CD4-positive, alpha-beta T cell (primary cell): ENCODE measurements around the gene RAD51B. TPM values are rescaled to one million over a fixed set of nuclear protein-coding genes. Genes with fewer than 3 reads are reported as not detected.
A peak's percentile ranks its signal among the peaks of the same experiment; 100 is the strongest.

Experiments used
- ATAC-seq: fragments of 200-7000 bp; cut with Tn5 transposase; one replicate; pipeline ENCODE4 v1.10.0; 2022; ENCODE audit warnings: mild to moderate bottlenecking; ENCODE audit not compliant: poor library complexity
- CTCF ChIA-PET: fragments of 350-600 bp; sonication (Branson Sonifier 250); formaldehyde crosslinking; loops from one replicate; lab custom pipeline; 2021; ENCODE audit warnings: antibody characterized with exemption, inconsistent platforms; lab: Charles Lee
- POLR2A ChIA-PET: fragments of 350-600 bp; sonication (Branson Sonifier 250); formaldehyde crosslinking; loops from one replicate; lab custom pipeline; 2021; ENCODE audit warnings: antibody characterized with exemption, inconsistent platforms; lab: Charles Lee
- DNase-seq, 14 experiments: peaks; one replicate each; pipeline ENCODE4 v3.0.0-alpha.2; 2013 to 2020; ENCODE audit warnings: mixed read lengths in 2 of 14
- H3K27ac ChIP-seq, 2 donors: one replicate each; pipeline versions ENCODE4 v1.5.1 to v1.7.0; 2013; ENCODE audit warnings: low read length in 2 of 2, low read depth in 1 of 2, mild to moderate bottlenecking in 1 of 2
- H3K27me3 ChIP-seq, 2 experiments: 1 replicate in 1 of 2; 2 replicates in 1 of 2; pipeline versions ENCODE4 v1.6.1 to v1.7.0; 2013; ENCODE audit warnings: low read length in 2 of 2, control low read depth in 1 of 2, mild to moderate bottlenecking in 1 of 2, moderate library complexity in 1 of 2; ENCODE audit not compliant: insufficient read depth in 2 of 2, control insufficient read depth in 1 of 2
- H3K36me3 ChIP-seq: one replicate; pipeline ENCODE4 v1.6.1; 2013; ENCODE audit warnings: low read length, control low read depth; ENCODE audit not compliant: insufficient read depth
- H3K4me1 ChIP-seq: one replicate; pipeline ENCODE4 v1.6.1; 2013; ENCODE audit warnings: low read length, control low read depth; ENCODE audit not compliant: insufficient read depth
- H3K4me3 ChIP-seq: one replicate; pipeline ENCODE4 v1.5.1; 2013; ENCODE audit warnings: mild to moderate bottlenecking, low read length, moderate library complexity
- H3K9me3 ChIP-seq, 2 experiments: 1 replicate in 1 of 2; 2 replicates in 1 of 2; pipeline versions ENCODE4 v1.6.1 to v1.7.0; 2013; ENCODE audit warnings: low read length in 2 of 2, mild to moderate bottlenecking in 2 of 2, control low read depth in 1 of 2, moderate library complexity in 1 of 2; ENCODE audit not compliant: control insufficient read depth in 1 of 2, insufficient read depth in 1 of 2
- H3K27ac Mint-ChIP-seq: one replicate; pipeline ENCODE4 v1.8.0; 2020; ENCODE audit warnings: mixed read lengths
- H3K27me3 Mint-ChIP-seq: one replicate; pipeline ENCODE4 v1.8.0; 2021; ENCODE audit warnings: mixed read lengths
- H3K36me3 Mint-ChIP-seq: one replicate; pipeline ENCODE4 v1.8.0; 2021; ENCODE audit warnings: low read depth, mixed read lengths
- H3K4me1 Mint-ChIP-seq: one replicate; pipeline ENCODE4 v1.8.0; 2021; ENCODE audit warnings: low read depth, mixed read lengths
- H3K4me3 Mint-ChIP-seq: one replicate; pipeline ENCODE4 v1.8.0; 2020; ENCODE audit warnings: mild to moderate bottlenecking, mixed read lengths
- H3K9me3 Mint-ChIP-seq: one replicate; pipeline ENCODE4 v1.8.0; 2020; ENCODE audit warnings: mixed read lengths
- intact Hi-C, 2 experiments: fragments of 100-400 bp; cut with DNase I in 1 of 2; cut with micrococcal nuclease in 1 of 2; formaldehyde crosslinking; loops; one replicate each; pipeline versions ENCODE4 v1.15.1 to v1.9.0; 2023 to 2025; cut with DNase I, micrococcal nuclease
- total RNA-seq, 174 experiments: library from RNA in 2 of 174; stranded (reverse) in 2 of 174; gene quantifications; one replicate each; pipeline ENCODE4 v1.2.3 and lab custom pipeline; 2021 to 2026
- TF ChIP-seq, protein P1 (sequence below): fragments of 200-600 bp; IDR thresholded peaks from one replicate; pipeline ENCODE4 v1.8.0; 2022; ENCODE audit warnings: antibody characterized with exemption, mild to moderate bottlenecking

RAD51B gene
- total RNA-seq, 2 experiments from 2014 or later = 18.4 to 20.0 TPM

DNA sequence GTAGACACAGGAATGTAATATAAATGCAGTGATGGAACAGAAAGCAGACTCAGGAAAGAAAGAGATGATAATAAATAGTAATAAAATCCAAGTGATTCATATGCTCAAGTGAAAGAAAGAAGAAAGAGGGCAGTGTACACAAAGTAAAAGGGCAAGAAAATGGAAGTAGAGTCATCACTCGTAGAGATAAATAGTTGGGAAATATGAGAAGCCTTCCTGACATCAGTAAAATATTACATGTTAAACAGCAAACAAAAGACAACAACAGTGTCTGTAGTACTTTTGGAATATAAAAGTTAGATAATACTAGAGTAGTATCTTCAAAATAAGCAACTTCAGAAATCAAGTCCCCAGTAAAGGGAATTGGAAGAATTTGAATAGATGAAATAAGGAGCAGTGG lies 412.3 kb downstream of the RAD51B start:
- ChIA-PET POLR2A (interaction anchor here (0.9 kb wide), 1 partner anchor 21 kb away, joined by 4 read pairs; no protein-coding TSS in a partner anchor), CTCF (no interaction called here)
- Histone ChIP-seq H3K9me3 (no peaks in the 10 kb centered on the region), H3K36me3 (no peaks in the 10 kb centered on the region), H3K4me3 (no peak overlapping the region), H3K27me3 (no peaks in the 10 kb centered on the region), H3K4me1 (no peaks in the 10 kb centered on the region), H3K27ac (no peak overlapping the region)
- Mint-ChIP-seq H3K4me3 (no peak overlapping the region), H3K27ac (no peak overlapping the region), H3K4me1 (no peaks in the 10 kb centered on the region), H3K36me3 (no peaks in the 10 kb centered on the region), H3K9me3 (no peaks in the 10 kb centered on the region), H3K27me3 (no peaks in the 10 kb centered on the region)
- TF ChIP-seq, protein P1, sequence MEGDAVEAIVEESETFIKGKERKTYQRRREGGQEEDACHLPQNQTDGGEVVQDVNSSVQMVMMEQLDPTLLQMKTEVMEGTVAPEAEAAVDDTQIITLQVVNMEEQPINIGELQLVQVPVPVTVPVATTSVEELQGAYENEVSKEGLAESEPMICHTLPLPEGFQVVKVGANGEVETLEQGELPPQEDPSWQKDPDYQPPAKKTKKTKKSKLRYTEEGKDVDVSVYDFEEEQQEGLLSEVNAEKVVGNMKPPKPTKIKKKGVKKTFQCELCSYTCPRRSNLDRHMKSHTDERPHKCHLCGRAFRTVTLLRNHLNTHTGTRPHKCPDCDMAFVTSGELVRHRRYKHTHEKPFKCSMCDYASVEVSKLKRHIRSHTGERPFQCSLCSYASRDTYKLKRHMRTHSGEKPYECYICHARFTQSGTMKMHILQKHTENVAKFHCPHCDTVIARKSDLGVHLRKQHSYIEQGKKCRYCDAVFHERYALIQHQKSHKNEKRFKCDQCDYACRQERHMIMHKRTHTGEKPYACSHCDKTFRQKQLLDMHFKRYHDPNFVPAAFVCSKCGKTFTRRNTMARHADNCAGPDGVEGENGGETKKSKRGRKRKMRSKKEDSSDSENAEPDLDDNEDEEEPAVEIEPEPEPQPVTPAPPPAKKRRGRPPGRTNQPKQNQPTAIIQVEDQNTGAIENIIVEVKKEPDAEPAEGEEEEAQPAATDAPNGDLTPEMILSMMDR = no peak
- intact Hi-C loops = no loop called here
- ATAC-seq = no peak
- DNase-seq = no peak

DNA sequence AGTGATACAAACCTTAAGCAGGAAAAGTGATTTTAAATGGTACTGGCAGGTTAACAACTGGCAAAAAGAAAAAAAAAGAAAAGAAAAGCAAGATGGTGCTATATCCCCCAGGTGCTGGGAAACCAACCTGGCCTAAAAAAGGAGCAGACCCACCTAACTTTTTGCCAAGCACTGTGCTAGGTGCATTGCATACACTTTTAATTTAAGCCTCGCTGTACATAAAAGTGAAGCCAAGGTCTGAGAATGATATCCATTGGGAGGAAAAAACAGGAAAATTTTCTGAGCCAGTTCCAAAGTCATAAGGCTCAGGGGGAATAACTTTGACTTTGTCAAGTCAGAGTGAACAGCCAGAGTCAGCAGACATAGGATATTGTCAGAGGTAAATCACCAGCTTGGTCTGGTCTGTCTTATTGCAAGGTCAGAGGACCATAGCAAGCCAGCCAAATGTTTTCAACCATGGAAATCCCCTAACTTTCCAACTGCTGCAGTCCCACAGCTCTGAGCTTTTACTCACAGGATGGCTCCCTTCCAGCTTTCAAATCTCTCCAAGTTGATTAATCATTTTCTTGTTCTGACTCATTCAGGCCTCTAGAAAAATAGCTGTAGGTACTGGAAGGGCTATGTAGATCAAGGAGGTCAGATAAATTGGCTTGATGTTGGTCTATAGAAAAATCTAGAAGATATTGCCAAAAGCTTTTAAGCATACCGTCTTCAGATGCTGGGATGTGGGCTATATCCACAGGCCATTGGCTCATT lies 412.9 kb downstream of the RAD51B start:
- Histone ChIP-seq H3K36me3 (no peaks in the 10 kb centered on the region), H3K9me3 (no peaks in the 10 kb centered on the region), H3K27me3 (no peaks in the 10 kb centered on the region), H3K4me3 (no peak overlapping the region), H3K27ac (no peak overlapping the region), H3K4me1 (no peaks in the 10 kb centered on the region)
- intact Hi-C loops = no loop called here
- ATAC-seq = no peak
- no peaks in the 10 kb centered on the region for H3K4me1 Mint-ChIP-seq
- TF ChIP-seq, protein P1 = no peak
- no peak overlapping the region for H3K27ac Mint-ChIP-seq
- no peaks in the 10 kb centered on the region for H3K36me3 Mint-ChIP-seq
- no peaks in the 10 kb centered on the region for H3K9me3 Mint-ChIP-seq
- peak in 1 of 14 experiments; percentile 46 for DNase-seq
- POLR2A ChIA-PET = no interaction called here
- no peak overlapping the region for H3K4me3 Mint-ChIP-seq
- CTCF ChIA-PET = no interaction called here
- H3K27me3 Mint-ChIP-seq = no peaks in the 10 kb centered on the region

DNA sequence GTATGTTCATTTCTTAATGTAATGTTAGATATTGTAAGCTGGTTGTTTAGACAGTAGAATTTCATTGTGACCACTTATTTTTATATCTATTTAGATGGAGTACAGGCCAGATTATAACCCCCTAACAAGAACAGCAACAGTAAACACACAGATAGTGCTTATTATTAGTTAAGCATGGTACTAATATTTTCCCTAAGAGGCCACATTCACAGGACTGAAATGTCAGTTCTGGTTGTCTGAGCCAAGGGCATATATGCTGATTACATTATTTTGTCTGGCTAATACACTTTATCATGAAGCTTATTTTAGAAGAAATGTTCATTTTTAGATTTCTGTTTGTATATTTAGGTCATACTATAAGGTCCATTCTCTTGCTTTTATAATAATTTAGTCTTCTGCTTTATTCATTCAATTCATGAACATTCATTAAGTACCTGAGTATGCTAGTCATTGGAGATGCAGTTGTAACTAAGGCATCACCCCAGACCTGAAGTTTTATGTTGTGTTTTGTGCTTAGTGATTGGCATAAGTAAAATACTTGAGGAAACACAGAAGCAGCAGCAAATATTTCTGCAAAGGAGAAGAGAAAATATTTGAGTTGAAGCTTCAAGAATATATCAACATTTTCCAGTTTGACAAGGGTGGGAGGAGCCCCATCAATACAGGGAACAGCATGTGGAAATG lies 413.7 kb downstream of the RAD51B start:
- no peak overlapping the region for H3K4me3 Mint-ChIP-seq
- no peaks in the 10 kb centered on the region for H3K27me3 ChIP-seq
- no peaks in the 10 kb centered on the region for H3K9me3 Mint-ChIP-seq
- no peak overlapping the region for H3K27ac ChIP-seq
- no peaks in the 10 kb centered on the region for H3K4me1 ChIP-seq
- H3K4me3 ChIP-seq = no peak overlapping the region
- ATAC-seq = no peak
- no peak for DNase-seq
- no peak overlapping the region for H3K27ac Mint-ChIP-seq
- TF ChIP-seq, protein P1 = no peak
- no peaks in the 10 kb centered on the region for H3K4me1 Mint-ChIP-seq
- H3K36me3 ChIP-seq = no peaks in the 10 kb centered on the region
- ChIA-PET POLR2A (no interaction called here), CTCF (no interaction called here)
- intact Hi-C loops = no loop called here
- no peaks in the 10 kb centered on the region for H3K9me3 ChIP-seq
- no peaks in the 10 kb centered on the region for H3K36me3 Mint-ChIP-seq
- no peaks in the 10 kb centered on the region for H3K27me3 Mint-ChIP-seq
